Fibroblast of the aortic adventitia (primary cell): ENCODE results near the gene SLC25A11. TPM values are rescaled to one million over a fixed set of nuclear protein-coding genes. Genes with fewer than 3 reads are reported as not detected.

Source experiments
- DNase-seq: peaks from one replicate; pipeline ENCODE4 v3.0.0-alpha.2; 2010; ENCODE audit warnings: low read depth
- H3K4me3 ChIP-seq: 2 replicates; pipeline ENCODE4 v1.5.1; 2011; ENCODE audit warnings: low read depth, mild to moderate bottlenecking, control low read depth, low read length, moderate library complexity
- total RNA-seq: library from RNA; depleted of rRNA; stranded (reverse); fragments of >200 nt; gene quantifications from 2 replicates; pipeline ENCODE4 v1.2.3, GENCODE V29; 2012; ENCODE audit warnings: low replicate concordance
- TF ChIP-seq, protein P1 (sequence below): IDR thresholded peaks from 2 replicates; pipeline ENCODE4 v1.5.1; 2011; ENCODE audit warnings: mild to moderate bottlenecking, low read length, control low read depth, inconsistent platforms; ENCODE audit not compliant: insufficient read depth

The SLC25A11 gene
- total RNA-seq, 1 donor: 49.9 TPM

DNA sequence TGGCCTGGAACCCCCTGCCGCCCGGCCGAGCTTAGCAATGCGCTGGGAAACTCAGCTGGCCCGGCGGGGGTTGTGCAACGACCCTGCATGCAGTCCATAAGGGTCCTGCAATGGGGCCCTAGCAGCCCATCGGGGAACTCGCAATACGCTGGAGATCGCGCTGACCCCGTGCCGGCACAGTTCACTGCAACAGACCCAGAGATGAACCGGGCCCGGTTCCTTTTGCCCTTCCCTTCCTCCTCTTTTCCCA, 375 bp downstream of the SLC25A11 start:
- peak overlapping the region; percentile 94 for H3K4me3 ChIP-seq
- TF ChIP-seq, protein P1, sequence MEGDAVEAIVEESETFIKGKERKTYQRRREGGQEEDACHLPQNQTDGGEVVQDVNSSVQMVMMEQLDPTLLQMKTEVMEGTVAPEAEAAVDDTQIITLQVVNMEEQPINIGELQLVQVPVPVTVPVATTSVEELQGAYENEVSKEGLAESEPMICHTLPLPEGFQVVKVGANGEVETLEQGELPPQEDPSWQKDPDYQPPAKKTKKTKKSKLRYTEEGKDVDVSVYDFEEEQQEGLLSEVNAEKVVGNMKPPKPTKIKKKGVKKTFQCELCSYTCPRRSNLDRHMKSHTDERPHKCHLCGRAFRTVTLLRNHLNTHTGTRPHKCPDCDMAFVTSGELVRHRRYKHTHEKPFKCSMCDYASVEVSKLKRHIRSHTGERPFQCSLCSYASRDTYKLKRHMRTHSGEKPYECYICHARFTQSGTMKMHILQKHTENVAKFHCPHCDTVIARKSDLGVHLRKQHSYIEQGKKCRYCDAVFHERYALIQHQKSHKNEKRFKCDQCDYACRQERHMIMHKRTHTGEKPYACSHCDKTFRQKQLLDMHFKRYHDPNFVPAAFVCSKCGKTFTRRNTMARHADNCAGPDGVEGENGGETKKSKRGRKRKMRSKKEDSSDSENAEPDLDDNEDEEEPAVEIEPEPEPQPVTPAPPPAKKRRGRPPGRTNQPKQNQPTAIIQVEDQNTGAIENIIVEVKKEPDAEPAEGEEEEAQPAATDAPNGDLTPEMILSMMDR: no peak
- DNase-seq: no peak

DNA sequence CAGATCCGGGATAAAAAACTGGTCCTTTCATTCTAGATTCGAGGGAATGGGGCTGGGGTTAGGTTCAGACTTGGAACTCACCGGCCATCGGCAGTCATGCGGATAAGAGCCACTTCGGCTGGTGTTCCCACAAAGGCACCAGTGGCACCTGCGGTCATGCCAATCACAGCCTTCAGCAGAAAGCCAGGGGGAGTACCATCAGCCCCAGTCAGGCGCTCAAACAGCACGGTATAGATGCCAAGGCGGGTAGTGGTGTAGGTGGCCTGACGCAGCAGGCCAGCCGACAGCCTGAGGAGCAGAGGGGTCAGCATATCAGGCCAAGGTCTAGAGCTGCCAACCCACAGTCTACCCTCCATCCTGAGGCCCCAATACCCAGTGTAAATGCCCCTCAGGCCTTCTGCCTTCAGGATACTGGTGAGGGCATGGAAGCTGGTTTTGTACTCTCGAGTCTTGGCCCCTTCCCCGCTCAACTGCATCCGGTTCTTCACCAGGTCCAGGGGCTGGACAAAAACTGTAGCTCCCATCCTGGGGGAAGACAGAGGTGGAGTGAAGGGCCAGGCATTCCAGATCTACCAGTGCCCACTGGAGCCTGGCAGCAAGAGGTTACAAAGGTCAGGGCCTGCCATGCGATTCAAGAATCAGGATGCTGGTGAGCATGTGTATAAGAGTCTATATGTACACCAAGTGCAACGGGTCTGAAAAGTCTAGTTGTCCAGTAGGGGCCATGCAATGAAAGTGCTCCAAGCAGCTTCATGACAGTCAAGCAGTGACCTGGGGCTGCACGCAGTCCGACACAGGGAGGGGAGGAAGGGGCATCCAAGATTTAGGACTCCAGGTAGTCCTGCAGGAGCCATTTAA, 929 bp downstream of the SLC25A11 start:
- TF ChIP-seq, protein P1: no peak
- no peak for DNase-seq

DNA sequence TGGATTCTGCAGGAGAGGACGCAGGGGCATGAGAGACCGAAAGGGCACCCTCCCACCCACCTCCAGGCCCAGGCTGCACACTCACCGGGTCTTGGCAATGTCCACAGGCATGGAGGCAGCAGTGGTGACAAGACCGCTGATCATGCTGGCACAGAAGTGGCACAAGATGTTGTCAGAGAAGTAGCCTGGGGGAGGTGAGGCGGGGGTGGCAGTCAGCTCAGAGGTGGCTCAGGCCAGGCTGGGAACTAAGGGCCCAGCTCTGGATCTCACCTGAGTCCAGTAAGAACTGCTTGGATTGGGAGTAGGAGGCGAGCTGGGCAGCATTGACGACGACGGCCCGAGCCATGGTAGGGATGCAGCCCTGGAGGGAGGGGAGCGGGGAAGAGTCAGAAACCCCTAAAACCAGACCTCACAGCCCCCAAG, 1.8 kb downstream of the SLC25A11 start:
- DNase-seq: no peak
- no peak overlapping the region for H3K4me3 ChIP-seq
- TF ChIP-seq, protein P1: no peak

More for the DNA sequence above, 929 bp downstream of the SLC25A11 start:
- H3K4me3 ChIP-seq: peak overlapping the region; percentile 94

DNA sequence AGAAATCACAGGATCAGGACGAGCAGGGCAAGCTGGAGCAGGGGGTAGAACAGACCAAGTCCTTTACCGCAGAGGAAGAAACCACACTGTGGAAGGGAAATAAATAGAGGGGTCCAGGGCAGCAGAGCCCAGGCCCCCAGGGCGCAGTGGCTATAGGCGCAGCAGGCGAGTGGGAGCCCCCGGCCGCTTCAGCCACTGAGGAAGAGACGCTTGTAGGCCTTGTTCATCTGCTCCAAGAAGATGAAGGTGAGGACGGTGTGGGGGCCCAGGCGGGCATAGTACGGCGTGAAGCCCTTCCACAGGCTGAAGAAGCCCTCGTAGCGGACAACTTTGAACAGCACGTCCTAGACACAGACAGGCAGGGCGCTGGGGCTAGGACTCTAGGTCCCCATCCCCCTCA, 2.3 kb downstream of the SLC25A11 start:
- TF ChIP-seq, protein P1: no peak
- no peak for DNase-seq
- no peak overlapping the region for H3K4me3 ChIP-seq

DNA sequence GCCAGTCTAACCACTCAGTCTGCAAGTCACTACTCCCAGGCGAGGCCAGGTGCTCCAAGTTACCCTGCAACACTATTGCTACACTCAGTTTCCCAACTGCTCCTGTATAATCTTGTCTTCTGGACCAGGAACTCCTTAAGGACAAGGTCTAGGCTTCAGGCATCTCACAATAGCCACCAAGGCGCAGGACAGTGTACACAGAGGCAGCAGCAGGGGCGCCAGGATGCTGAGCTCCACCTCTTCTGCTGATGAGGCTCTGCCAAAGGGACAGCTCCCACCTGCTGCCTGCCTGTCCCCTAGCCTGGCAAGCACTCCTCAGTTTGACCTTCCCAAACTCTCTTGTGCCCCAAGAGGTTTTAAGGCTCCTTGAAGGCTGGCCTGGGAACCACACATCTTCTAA, 3.4 kb downstream of the SLC25A11 start:
- TF ChIP-seq, protein P1: no peak
- no peak overlapping the region for H3K4me3 ChIP-seq
- no peak for DNase-seq

DNA sequence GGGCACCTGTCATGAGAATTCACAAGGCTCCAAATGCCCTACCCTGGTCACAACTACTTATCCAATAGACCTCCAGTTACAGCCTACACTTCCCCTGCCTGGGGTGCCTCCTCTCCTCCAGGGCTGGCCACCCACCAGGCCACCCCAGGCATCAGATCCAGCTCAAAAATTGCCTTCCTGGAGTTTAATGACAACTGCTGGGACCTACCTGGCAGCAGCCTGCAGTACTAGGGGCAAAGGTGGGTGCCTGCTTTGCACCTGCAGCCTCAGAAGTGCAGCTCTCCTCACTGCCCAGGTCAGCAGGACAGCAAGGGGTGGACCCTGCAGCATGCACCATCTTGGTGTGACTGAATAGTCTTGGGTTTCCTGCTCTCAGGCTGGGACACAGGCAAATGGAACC, 4.2 kb downstream of the SLC25A11 start:
- TF ChIP-seq, protein P1: no peak
- DNase-seq: no peak
- no peak overlapping the region for H3K4me3 ChIP-seq
